ENCODE measurements around the gene KLK10.
A peak's percentile ranks its signal among the peaks of the same experiment; 100 is the strongest.

The KLK10 gene

DNA sequence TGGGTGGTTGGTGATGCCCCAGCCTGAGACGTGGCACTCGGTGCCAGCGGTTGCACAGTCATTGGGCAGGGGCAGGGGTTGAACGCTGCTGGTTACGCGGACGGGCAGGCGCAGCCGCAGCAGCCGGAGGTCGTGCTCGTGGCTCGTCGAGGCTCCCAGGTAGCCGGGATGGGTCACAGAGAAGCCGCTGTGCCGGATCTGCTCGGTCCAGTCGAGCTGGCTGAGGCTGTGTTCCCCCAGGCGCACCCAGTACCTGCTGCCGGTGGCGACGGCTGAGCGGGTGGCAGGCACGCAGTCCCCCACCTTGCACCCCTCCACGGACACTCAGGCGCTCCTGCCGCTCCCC is 12.3 kb upstream of the KLK10 start:
- no peaks in the 10 kb centered on the region for H3K36me3 Mint-ChIP-seq
- DNase-seq, result no peak
- H3K9me3 Mint-ChIP-seq, result no peaks in the 10 kb centered on the region
- H3K4me3 Mint-ChIP-seq, result no peak overlapping the region
- no peak overlapping the region for H3K27ac Mint-ChIP-seq
- H3K4me1 Mint-ChIP-seq, result no peaks in the 10 kb centered on the region
- H3K27me3 Mint-ChIP-seq, result peaks cover 27% of the 10 kb centered on the region
- CTCF ChIA-PET, result no interaction called here

DNA sequence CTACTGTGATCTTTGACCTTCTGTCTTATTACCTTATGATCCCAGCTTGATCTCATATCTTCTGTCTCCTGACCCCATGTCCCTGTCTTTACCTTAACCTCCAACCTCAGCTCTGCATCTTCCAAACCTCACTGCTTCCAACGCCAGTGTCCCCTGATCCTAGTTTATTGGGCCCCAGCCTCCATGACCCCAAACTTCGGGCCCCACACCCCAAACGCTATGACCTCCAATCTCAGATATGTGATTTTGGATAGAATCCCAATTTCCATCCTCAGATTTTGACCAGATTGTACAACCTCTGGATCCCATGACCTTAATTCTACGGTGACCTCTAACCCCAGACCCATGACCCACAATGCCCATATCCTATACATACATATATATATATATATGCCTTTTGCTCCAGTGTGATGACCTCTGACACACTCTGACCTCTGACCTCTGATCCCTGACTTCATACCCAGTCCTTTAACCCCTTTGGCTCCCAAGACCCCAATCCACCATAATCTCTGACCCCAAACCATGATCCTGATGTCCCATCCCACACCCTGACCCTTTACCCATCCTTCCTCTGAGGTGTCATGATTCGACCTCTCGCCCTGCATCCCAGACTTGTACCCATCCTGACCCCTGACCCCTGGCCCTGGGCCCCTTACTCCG is 11.8 kb upstream of the KLK10 start:
- CTCF ChIA-PET, result no interaction called here
- Mint-ChIP-seq H3K9me3 (no peaks in the 10 kb centered on the region), H3K27ac (no peak overlapping the region), H3K27me3 (peaks cover 30% of the 10 kb centered on the region), H3K4me3 (no peak overlapping the region), H3K4me1 (no peaks in the 10 kb centered on the region), H3K36me3 (no peaks in the 10 kb centered on the region)
- DNase-seq, result no peak

DNA sequence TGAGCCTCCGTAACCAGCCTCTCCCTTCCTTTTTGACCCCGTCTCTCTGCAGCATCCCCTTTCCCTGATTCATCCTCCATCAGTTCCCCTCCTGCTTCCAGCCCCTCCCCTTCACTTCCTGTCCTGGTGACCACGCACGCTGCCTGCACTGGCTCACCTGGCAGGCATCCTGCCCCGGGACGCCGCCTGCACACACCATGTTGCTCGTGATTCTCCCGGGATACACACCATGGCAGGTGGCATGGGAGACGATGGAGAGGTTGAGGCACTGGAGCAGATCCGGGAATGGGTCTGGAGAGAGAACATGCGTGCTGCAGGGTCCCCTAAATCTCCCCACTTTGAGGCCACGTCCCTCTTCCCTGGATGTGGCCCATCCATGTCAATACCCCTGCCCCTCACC is 11.1 kb upstream of the KLK10 start:
- H3K27ac Mint-ChIP-seq, result no peak overlapping the region
- no peaks in the 10 kb centered on the region for H3K9me3 Mint-ChIP-seq
- peaks cover 35% of the 10 kb centered on the region for H3K27me3 Mint-ChIP-seq
- H3K4me3 Mint-ChIP-seq, result no peak overlapping the region
- CTCF ChIA-PET, result no interaction called here
- H3K4me1 Mint-ChIP-seq, result no peaks in the 10 kb centered on the region
- DNase-seq, result no peak
- H3K36me3 Mint-ChIP-seq, result no peaks in the 10 kb centered on the region

DNA sequence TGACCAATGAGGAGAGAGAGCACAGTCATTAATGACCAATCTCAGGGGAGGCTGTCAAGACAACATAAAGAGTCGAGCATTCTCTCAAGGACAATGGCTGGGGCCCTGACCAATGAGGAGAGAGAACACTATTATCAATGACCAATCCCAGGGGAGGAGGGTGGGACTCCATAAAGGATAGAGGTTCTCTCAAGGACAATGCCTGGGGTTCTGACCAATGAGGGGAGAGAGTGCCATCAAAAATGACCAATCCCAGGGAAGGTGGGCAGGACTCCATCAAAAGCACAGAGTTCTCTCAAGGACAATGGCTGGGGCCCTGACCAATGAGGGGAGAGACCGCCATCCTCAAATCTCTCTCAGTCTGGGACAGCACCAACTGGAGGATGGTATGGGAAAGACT is 10.2 kb upstream of the KLK10 start:
- H3K36me3 Mint-ChIP-seq, result no peaks in the 10 kb centered on the region
- H3K9me3 Mint-ChIP-seq, result no peaks in the 10 kb centered on the region
- H3K4me1 Mint-ChIP-seq, result no peaks in the 10 kb centered on the region
- peaks cover 35% of the 10 kb centered on the region for H3K27me3 Mint-ChIP-seq
- no peak overlapping the region for H3K27ac Mint-ChIP-seq
- DNase-seq, result no peak
- H3K4me3 Mint-ChIP-seq, result no peak overlapping the region
- CTCF ChIA-PET, result no interaction called here

DNA sequence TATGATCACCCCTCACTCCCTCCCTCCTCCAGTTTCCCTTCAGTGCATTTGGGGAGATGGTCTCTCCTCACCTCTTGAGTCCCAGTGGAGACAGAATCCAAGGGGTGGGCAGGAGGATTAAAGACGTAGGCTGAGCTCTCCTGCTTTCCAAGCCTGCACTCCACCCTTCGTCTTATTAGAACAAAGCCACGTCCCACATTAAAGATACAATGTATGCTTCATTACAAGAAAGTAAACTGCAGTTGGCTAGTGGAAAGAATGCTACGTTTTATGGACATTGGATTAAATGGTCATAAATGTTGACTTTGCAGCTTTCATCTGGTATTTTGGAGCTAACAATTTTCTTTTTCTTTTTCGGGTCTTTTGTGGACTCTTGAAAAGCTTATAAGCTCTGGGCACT is 8.4 kb upstream of the KLK10 start:
- no peaks in the 10 kb centered on the region for H3K4me1 Mint-ChIP-seq
- no peak overlapping the region for H3K27ac Mint-ChIP-seq
- peaks cover 39% of the 10 kb centered on the region for H3K27me3 Mint-ChIP-seq
- H3K4me3 Mint-ChIP-seq, result no peak overlapping the region
- H3K36me3 Mint-ChIP-seq, result no peaks in the 10 kb centered on the region
- no peaks in the 10 kb centered on the region for H3K9me3 Mint-ChIP-seq
- no peak for DNase-seq
- CTCF ChIA-PET, result no interaction called here

DNA sequence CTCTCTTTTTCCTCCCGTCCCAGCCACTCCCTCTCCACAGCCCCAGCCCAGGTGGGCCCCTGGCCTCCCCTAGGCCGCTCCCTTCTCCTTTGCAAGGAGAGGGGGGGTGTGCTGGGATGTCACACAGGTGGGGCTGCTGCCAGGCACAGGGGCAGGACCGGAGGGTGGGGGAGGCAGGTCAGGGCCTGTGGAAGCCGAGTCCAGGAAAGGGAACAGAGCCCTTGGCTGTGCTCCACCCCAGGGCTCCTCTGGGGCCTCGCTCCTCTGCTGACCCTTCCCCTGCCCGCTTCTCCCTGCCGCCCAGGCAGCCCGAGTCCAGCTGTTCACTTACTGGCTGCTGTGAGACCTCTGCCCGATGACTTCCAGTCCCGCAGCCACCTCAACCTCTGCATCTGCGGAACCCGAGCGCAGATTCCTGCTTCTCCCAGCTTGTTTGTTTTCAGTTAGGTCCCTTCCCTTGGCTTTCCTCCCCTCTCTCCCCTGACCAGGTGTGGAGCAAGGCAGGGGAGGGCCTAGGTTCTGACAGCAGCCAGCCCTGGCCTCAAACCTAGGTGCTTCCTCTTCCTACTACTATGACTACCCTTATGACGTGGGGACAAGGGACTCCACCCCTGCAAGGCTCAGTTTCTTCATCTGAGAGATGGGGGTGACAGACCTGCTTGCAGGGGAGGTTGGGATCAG is 7.8 kb upstream of the KLK10 start:
- Mint-ChIP-seq H3K9me3 (no peaks in the 10 kb centered on the region), H3K36me3 (no peaks in the 10 kb centered on the region), H3K4me3 (no peak overlapping the region), H3K4me1 (no peaks in the 10 kb centered on the region), H3K27ac (no peak overlapping the region), H3K27me3 (peaks cover 44% of the 10 kb centered on the region)
- no peak for DNase-seq
- CTCF ChIA-PET, result no interaction called here

DNA sequence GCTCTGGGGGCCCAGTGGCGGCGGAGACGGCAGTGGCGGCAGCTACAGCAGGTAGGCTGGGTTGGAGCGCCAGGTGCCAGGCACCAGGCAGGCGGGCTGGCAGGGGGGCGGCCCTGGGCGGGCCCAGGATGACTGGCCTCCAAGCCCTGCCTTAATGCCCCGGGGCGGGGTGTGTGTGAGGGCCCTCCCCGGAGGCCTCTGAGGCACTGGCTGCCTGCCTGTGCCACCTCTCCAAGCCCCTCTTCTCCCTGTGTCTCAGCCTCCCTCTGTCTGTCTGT is 7.0 kb upstream of the KLK10 start, which contains the start of gene KLK11:
Gene KLK11 (minus strand): TSS at position 63 of the 278 bp plus-strand sequence. CDS start 985 bp downstream, outside the sequence.
- Mint-ChIP-seq H3K4me3 (no peak within 1 kb of the TSS), H3K36me3 (no peaks in the 10 kb centered on the region), H3K27me3 (peaks cover 45% of the 10 kb centered on the region), H3K27ac (no peak within 1 kb of the TSS), H3K9me3 (no peaks in the 10 kb centered on the region), H3K4me1 (no peaks in the 10 kb centered on the region)
- DNase-seq, result no peak
- CTCF ChIA-PET, result no interaction called here

DNA sequence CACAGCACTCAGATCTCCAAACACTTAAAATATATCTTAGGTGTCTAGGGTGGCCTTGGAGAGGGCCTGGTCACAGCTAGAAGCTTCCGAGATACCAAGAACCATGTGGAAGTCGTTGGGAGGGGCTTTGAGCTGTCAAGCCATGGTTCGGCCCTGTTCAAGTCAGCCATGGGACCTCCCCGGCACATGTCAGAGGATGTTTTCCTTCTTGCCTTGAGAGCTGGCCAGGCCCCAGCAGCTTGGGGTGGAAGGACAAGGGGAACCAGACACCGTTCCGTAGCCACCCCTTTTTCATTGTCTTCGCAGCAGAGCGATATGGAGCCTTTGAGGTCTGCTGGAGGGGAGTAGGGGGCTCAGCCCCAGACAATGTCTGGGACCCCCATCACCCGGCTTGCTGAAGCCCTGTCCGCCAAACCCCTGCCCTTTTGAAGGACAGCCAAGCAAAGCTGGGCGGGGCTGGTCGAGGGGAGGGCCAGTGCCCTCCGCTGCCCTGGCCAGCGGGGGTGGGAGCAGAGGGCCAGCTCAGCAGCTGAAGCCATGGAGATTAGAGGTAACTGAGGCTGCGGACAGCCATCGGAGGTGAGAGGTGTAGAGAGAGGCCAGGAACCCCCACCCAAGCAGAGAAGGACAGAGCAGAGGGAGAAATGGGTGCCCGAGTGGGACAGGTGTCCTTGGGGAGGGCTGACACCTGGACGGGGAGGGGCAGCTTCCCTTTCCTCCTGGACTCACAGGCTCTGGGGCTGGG is 6.5 kb upstream of the KLK10 start:
- Mint-ChIP-seq H3K27me3 (peaks cover 50% of the 10 kb centered on the region), H3K27ac (no peak overlapping the region), H3K4me3 (no peak overlapping the region), H3K9me3 (no peaks in the 10 kb centered on the region), H3K4me1 (no peaks in the 10 kb centered on the region), H3K36me3 (no peaks in the 10 kb centered on the region)
- CTCF ChIA-PET, result no interaction called here
- DNase-seq, result no peak

DNA sequence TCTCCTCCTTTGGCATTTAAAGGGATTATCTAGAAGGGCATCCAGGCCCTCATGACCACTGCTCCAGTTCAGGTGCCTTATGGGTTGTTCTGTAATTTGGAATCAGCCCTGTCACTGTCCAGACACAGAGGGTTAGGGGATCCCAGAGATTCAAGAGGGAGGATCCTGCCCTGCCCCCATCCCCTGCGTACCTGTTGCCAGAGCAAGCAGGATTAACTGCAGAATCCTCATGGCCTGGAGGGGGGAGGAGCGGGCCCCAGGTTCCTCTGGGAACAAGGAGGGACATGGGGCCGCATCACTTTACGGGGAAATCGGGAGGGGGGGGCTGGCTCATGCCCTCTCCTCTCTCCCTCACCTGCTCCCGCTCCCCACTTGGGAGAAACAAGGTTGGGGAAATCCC is 5.9 kb upstream of the KLK10 start:
- Mint-ChIP-seq H3K9me3 (no peaks in the 10 kb centered on the region), H3K27ac (no peak overlapping the region), H3K4me3 (no peak overlapping the region), H3K36me3 (no peaks in the 10 kb centered on the region), H3K27me3 (peaks cover 56% of the 10 kb centered on the region), H3K4me1 (peaks cover 2% of the 10 kb centered on the region)
- DNase-seq, result no peak
- CTCF ChIA-PET, result no interaction called here

DNA sequence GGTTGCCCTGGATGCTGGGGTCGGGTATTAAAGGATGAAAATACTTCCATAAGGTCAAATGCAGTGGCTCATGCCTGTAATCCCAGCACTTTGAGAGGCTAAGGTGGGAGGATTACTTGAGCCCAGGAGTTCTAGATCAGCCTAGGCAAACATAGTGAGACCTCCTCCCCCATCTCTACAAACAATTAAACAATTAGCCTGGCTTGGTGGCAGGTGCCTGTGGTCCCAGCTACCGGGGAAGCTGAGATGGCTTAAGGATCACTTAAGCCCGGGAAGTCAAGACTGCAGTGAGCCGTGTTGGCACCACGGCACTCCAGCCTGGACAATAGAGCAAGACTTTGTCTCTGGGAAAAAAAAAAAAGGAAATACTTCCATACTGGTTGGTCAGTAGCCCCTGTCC is 5.4 kb upstream of the KLK10 start:
- CTCF ChIA-PET, result no interaction called here
- Mint-ChIP-seq H3K4me1 (peaks cover 5% of the 10 kb centered on the region), H3K36me3 (no peaks in the 10 kb centered on the region), H3K27me3 (peaks cover 61% of the 10 kb centered on the region), H3K27ac (no peak overlapping the region), H3K4me3 (no peak overlapping the region), H3K9me3 (no peaks in the 10 kb centered on the region)
- no peak for DNase-seq

DNA sequence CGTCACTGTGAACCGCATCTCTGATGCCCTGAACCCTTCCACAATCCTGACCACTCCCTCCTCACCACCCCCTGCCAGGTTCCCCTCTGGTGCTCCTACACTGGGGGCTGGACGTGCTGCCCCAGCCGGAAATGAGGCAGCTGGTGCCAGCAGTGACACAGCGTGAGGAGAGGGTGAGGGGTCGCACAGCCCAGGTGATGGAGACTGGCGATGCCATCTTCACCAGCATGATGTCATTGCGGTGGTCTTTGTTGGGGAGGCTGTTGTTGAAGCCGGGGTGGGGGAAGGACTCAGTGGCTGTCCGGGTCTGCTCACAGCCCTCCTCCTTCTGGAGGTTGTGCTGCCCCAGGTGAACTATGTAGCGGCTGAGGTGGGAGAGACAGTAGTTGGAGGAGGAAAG is 4.4 kb upstream of the KLK10 start:
- Mint-ChIP-seq H3K4me3 (no peak overlapping the region), H3K27ac (no peak overlapping the region), H3K36me3 (no peaks in the 10 kb centered on the region), H3K4me1 (peaks cover 8% of the 10 kb centered on the region), H3K27me3 (peaks cover 71% of the 10 kb centered on the region), H3K9me3 (no peaks in the 10 kb centered on the region)
- CTCF ChIA-PET, result no interaction called here
- DNase-seq, result no peak

DNA sequence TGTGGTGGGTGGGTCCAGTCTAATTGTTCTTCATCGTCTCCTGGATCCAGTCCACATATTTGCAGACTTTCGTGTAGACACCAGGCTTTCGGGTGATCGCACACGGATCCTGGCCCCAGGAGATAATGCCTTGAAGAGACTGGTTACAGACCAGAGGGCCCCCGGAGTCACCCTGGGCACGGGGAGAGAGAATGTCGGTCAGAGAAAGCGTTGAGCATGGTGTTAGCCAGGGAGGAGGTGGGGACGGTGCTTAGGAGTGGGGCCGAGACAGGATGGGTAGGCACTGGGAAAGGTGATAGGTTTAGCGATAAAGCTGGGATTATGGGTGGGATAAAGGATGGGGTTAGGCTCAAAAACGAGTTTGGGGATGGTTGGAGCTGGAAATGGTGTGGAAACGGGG is 3.0 kb upstream of the KLK10 start:
- Mint-ChIP-seq H3K9me3 (no peaks in the 10 kb centered on the region), H3K4me3 (no peak overlapping the region), H3K4me1 (peaks cover 16% of the 10 kb centered on the region), H3K36me3 (no peaks in the 10 kb centered on the region), H3K27ac (no peak overlapping the region), H3K27me3 (peaks cover 82% of the 10 kb centered on the region)
- DNase-seq, result no peak
- CTCF ChIA-PET, result interaction anchor here (2.7 kb wide), 1 partner anchor 73 kb away, joined by 26 read pairs; no protein-coding TSS in a partner anchor

DNA sequence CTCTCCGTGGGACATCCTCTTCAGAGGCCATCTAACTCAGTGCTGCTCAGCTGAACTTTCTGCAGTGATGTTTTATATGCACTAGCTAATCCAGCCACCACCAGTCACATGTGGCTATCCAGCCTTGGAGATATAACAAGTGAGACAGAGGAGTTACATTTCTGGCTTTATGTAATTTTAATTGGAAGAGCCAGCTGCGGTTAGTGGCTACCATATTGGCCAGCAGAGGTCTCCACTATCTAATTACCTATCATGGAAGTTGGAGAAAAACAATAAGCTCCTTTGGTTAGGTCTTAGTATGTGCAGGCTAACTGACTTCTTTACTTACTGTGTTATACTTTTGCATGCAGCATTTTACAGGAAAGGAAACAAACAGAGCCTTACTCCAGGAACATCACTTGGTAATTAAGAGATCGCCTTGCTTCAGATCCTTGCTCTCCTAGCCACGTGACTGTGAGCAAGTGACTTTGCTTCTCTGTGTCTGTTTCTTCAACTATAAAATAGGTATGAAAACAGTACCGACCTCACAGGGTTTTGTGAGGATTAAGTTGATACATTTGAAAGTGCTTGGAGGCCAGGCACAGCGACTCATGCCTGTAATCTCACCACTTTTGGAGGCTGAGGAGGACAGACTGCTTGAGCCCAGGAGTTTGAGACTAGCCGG is 1.6 kb upstream of the KLK10 start:
- Mint-ChIP-seq H3K4me1 (peaks cover 22% of the 10 kb centered on the region), H3K27ac (no peak overlapping the region), H3K36me3 (no peaks in the 10 kb centered on the region), H3K9me3 (no peaks in the 10 kb centered on the region), H3K27me3 (peaks cover 87% of the 10 kb centered on the region), H3K4me3 (no peak overlapping the region)
- peak; percentile 33 for DNase-seq
- CTCF ChIA-PET, result interaction anchor here (0.7 to 2.7 kb wide), 6 partner anchors 9 to 239 kb away, joined by 3 to 26 read pairs (median 4); no protein-coding TSS in a partner anchor

DNA sequence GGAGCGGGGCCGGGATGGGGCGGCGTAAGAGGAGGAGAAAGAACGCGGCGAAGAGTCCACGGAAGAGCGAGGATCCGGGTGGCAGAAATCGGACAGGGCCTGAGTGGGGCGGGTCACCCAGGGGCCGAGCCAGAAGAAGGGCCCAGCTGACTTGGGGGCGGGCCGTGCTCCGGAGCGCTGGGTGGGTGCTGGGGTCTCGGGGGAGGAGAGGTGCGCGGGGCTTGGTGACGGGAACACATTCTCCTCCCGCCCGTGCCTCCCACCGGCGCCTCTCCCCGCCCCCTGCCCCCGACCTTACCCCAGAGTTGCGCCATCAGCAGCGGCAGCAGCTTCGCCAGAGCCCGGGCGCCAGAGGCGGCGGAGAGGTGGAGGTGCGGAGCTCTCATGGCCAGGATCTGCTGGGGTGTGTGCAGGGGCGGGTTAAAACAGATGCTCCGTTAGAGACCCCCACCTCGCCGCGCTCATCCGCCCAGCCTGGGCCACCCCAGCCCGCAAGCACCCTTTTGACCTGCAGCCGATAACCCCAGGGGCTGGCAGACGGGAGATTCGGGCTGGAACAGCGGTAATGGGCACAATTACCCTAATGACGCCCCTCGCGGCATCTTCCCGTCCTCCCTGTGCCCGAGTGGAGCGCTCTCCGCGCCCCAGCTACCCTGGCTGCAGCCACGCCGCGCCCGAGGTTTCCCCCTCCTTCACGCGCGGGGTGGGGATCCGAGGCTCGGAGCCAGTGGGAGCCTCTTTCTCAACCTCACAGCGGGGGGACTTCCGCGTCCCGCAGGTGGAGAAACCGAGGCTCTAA is 565 bp downstream of the KLK10 start:
- Mint-ChIP-seq H3K4me1 (peaks cover 26% of the 10 kb centered on the region), H3K9me3 (no peaks in the 10 kb centered on the region), H3K36me3 (no peaks in the 10 kb centered on the region), H3K4me3 (peak overlapping the region; percentile 28), H3K27ac (no peak overlapping the region), H3K27me3 (peaks cover 89% of the 10 kb centered on the region)
- no peak for DNase-seq
- CTCF ChIA-PET, result interaction anchor here (1.0 kb wide), 1 partner anchor 86 kb away, joined by 3 read pairs; no protein-coding TSS in a partner anchor

All from activated naive CD4-positive, alpha-beta T cell treated with anti-CD3 and anti-CD28 coated beads, Interleukin-2, amount 10 ng/mL, durations not matched to agents 7 days and 5 days (primary cell).